ENCODE results near the gene STX4.

STX4 gene

GRCh38 chr16:31023252-31023602, 10.1 kb upstream of the STX4 start:
- Mint-ChIP-seq H3K27ac (no peak overlapping the region), H3K27me3 (ENCODE audit: low read depth) (no peaks in the 10 kb centered on the region), H3K4me1 (peaks cover 5% of the 10 kb centered on the region), H3K4me3 (no peak overlapping the region), H3K9me3 (no peaks in the 10 kb centered on the region), H3K36me3 (ENCODE audit: low read depth) (no peaks in the 10 kb centered on the region)
- no peak for TF ChIP-seq CTCF (IDR thresholded peaks at IDR 0.05; ENCODE audit: unreplicated experiment in 3 of 3)

GRCh38 chr16:31023627-31024226, 9.6 kb upstream of the STX4 start:
- no peaks in the 10 kb centered on the region for H3K36me3 Mint-ChIP-seq (ENCODE audit: low read depth)
- peaks cover 5% of the 10 kb centered on the region for H3K4me1 Mint-ChIP-seq
- H3K4me3 Mint-ChIP-seq = no peak overlapping the region
- no peak overlapping the region for H3K27ac Mint-ChIP-seq
- H3K9me3 Mint-ChIP-seq = no peaks in the 10 kb centered on the region
- no peaks in the 10 kb centered on the region for H3K27me3 Mint-ChIP-seq (ENCODE audit: low read depth)
- no peak for TF ChIP-seq CTCF (IDR thresholded peaks at IDR 0.05; ENCODE audit: unreplicated experiment in 3 of 3)

GRCh38 chr16:31025339-31025738, 8.0 kb upstream of the STX4 start:
- Mint-ChIP-seq H3K9me3 (no peaks in the 10 kb centered on the region), H3K36me3 (ENCODE audit: low read depth) (no peaks in the 10 kb centered on the region), H3K4me3 (no peak overlapping the region), H3K27me3 (ENCODE audit: low read depth) (peaks cover 1% of the 10 kb centered on the region), H3K4me1 (peaks cover 5% of the 10 kb centered on the region), H3K27ac (peak overlapping the region in 2 of 3 experiments; percentile 21 to 32)
- TF ChIP-seq CTCF (IDR thresholded peaks at IDR 0.05; ENCODE audit: unreplicated experiment in 3 of 3) = no peak

GRCh38 chr16:31029272-31029671, 4.1 kb upstream of the STX4 start:
- no peak overlapping the region for H3K27ac Mint-ChIP-seq
- peaks cover 20% of the 10 kb centered on the region for H3K4me1 Mint-ChIP-seq
- no peak for TF ChIP-seq CTCF (IDR thresholded peaks at IDR 0.05; ENCODE audit: unreplicated experiment in 3 of 3)
- H3K27me3 Mint-ChIP-seq (ENCODE audit: low read depth) = peaks cover 3% of the 10 kb centered on the region
- H3K9me3 Mint-ChIP-seq = no peaks in the 10 kb centered on the region
- peaks cover 2% of the 10 kb centered on the region for H3K36me3 Mint-ChIP-seq (ENCODE audit: low read depth)
- peak overlapping the region in 1 of 3 experiments; percentile 25 for H3K4me3 Mint-ChIP-seq

GRCh38 chr16:31031276-31031675, 2.1 kb upstream of the STX4 start:
- Mint-ChIP-seq H3K27me3 (ENCODE audit: low read depth) (peaks cover 3% of the 10 kb centered on the region), H3K4me3 (peak overlapping the region; percentile 15 to 95 (median 53)), H3K4me1 (peaks cover 20% of the 10 kb centered on the region), H3K9me3 (no peaks in the 10 kb centered on the region), H3K27ac (no peak overlapping the region), H3K36me3 (ENCODE audit: low read depth) (peaks cover 7% of the 10 kb centered on the region)
- no peak for TF ChIP-seq CTCF (IDR thresholded peaks at IDR 0.05; ENCODE audit: unreplicated experiment in 3 of 3)
